MCF 10A (cell line): ENCODE results near the gene LYL1. TPM values are rescaled to one million over a fixed set of nuclear protein-coding genes. Genes with fewer than 3 reads are reported as not detected.

Experiments
- BruUV-seq: library from RNA; stranded (reverse); fragments of 400-500 nt; replicated peaks from 2 replicates; lab custom pipeline; 2021; lab: Mats Ljungman, UMichigan
- CTCF ChIA-PET: fragments of 300-600 bp; sonication (Branson Sonifier 250); formaldehyde crosslinking; extraction: SDS; loops from one replicate; lab custom pipeline; 2021; ENCODE audit warnings: antibody characterized with exemption, inconsistent platforms; lab: Yijun Ruan, JAX
- POLR2A ChIA-PET: fragments of 300-600, 350-650 bp; sonication (Branson Sonifier 250); formaldehyde crosslinking; extraction: SDS; loops from one replicate; lab custom pipeline; 2020; ENCODE audit warnings: antibody characterized with exemption, inconsistent platforms; lab: Yijun Ruan, JAX
- DNase-seq: peaks from one replicate; pipeline ENCODE4 v3.0.0-alpha.2; 2018; ENCODE audit not compliant: unreplicated experiment
- H3K27ac Mint-ChIP-seq: one replicate; pipeline ENCODE4 v1.8.0; 2022; ENCODE audit warnings: mild to moderate bottlenecking, low read depth, mixed read lengths; ENCODE audit not compliant: unreplicated experiment
- H3K27me3 Mint-ChIP-seq: one replicate; pipeline ENCODE4 v1.8.0; 2022; ENCODE audit warnings: mixed read lengths; ENCODE audit not compliant: insufficient read depth, unreplicated experiment
- H3K36me3 Mint-ChIP-seq: one replicate; pipeline ENCODE4 v1.8.0; 2022; ENCODE audit warnings: mild to moderate bottlenecking, moderate library complexity, mixed read lengths; ENCODE audit not compliant: insufficient read depth, unreplicated experiment
- H3K4me1 Mint-ChIP-seq: one replicate; pipeline ENCODE4 v1.8.0; 2022; ENCODE audit warnings: mixed read lengths; ENCODE audit not compliant: insufficient read depth, unreplicated experiment
- H3K4me3 Mint-ChIP-seq: one replicate; pipeline ENCODE4 v1.8.0; 2022; ENCODE audit warnings: mild to moderate bottlenecking, moderate library complexity, mixed read lengths; ENCODE audit not compliant: unreplicated experiment
- H3K9me3 Mint-ChIP-seq: one replicate; pipeline ENCODE4 v1.8.0; 2022; ENCODE audit warnings: mixed read lengths; ENCODE audit not compliant: unreplicated experiment
- CTCF ChIP-seq: fragments of 200-600 bp; IDR thresholded peaks from one replicate; pipeline ENCODE4 v1.8.0; 2022; ENCODE audit warnings: antibody characterized with exemption, mild to moderate bottlenecking; ENCODE audit not compliant: unreplicated experiment
- intact Hi-C: fragments of 100-400 bp; cut with micrococcal nuclease; formaldehyde crosslinking; loops from 2 replicates; pipeline ENCODE4 v1.14.1; 2022
- total RNA-seq: library from RNA; stranded (reverse); gene quantifications from 2 replicates; pipeline ENCODE4 v1.2.3, GENCODE V29; 2022

Gene LYL1
- total RNA-seq, 1 experiment from 2014 or later = not detected

GRCh38 chr19:13132471-13133180 lies 30.0 kb upstream of the LYL1 start:
- no peak for DNase-seq
- H3K27ac Mint-ChIP-seq = no peak overlapping the region

GRCh38 chr19:13130886-13131490 lies 28.3 kb upstream of the LYL1 start:
- ChIA-PET POLR2A (interaction anchor here (0.8 to 1.2 kb wide), 2 partner anchors 12 to 14 kb away, joined by 4 read pairs; no protein-coding TSS in a partner anchor), CTCF (interaction anchor here (0.7 to 1.3 kb wide), 4 partner anchors 21 to 459 kb away, joined by 3 to 5 read pairs (median 4); no protein-coding TSS in a partner anchor)
- intact Hi-C loops = no loop called here
- Mint-ChIP-seq H3K27me3 (no peaks in the 10 kb centered on the region), H3K4me3 (no peak overlapping the region), H3K36me3 (peaks cover 47% of the 10 kb centered on the region), H3K9me3 (no peaks in the 10 kb centered on the region), H3K27ac (no peak overlapping the region), H3K4me1 (no peaks in the 10 kb centered on the region)
- no peak for TF ChIP-seq CTCF
- no peak for DNase-seq
- no TSS peak for BruUV-seq

More at GRCh38 chr19:13132471-13133180, 30.0 kb upstream of the LYL1 start:
- ChIA-PET POLR2A (interaction anchor here (0.8 to 1.2 kb wide), 2 partner anchors 13 to 90 kb away, joined by 3 read pairs; no protein-coding TSS in a partner anchor), CTCF (interaction anchor here (0.6 kb wide), 1 partner anchor 46 kb away, joined by 3 read pairs; no protein-coding TSS in a partner anchor)
- Mint-ChIP-seq H3K4me1 (no peaks in the 10 kb centered on the region), H3K9me3 (no peaks in the 10 kb centered on the region), H3K36me3 (peaks cover 50% of the 10 kb centered on the region), H3K27me3 (no peaks in the 10 kb centered on the region), H3K4me3 (no peak overlapping the region)
- intact Hi-C loops = no loop called here
- TF ChIP-seq CTCF = no peak
- no TSS peak for BruUV-seq

GRCh38 chr19:13129384-13129783 lies 26.7 kb upstream of the LYL1 start:
- intact Hi-C loops = no loop called here
- Mint-ChIP-seq H3K36me3 (peaks cover 48% of the 10 kb centered on the region), H3K27ac (no peak overlapping the region), H3K4me1 (no peaks in the 10 kb centered on the region), H3K9me3 (no peaks in the 10 kb centered on the region), H3K4me3 (no peak overlapping the region), H3K27me3 (no peaks in the 10 kb centered on the region)
- no peak for DNase-seq
- BruUV-seq = no TSS peak
- ChIA-PET POLR2A (no interaction called here), CTCF (interaction anchor here (0.7 to 1.7 kb wide), 4 partner anchors 66 to 164 kb away, joined by 3 to 6 read pairs (median 4); no protein-coding TSS in a partner anchor)
- no peak for TF ChIP-seq CTCF

GRCh38 chr19:13128583-13128982 lies 25.9 kb upstream of the LYL1 start:
- Mint-ChIP-seq H3K9me3 (no peaks in the 10 kb centered on the region), H3K4me3 (no peak overlapping the region), H3K36me3 (peaks cover 55% of the 10 kb centered on the region), H3K4me1 (no peaks in the 10 kb centered on the region), H3K27me3 (no peaks in the 10 kb centered on the region), H3K27ac (no peak overlapping the region)
- BruUV-seq = no TSS peak
- DNase-seq = no peak
- ChIA-PET CTCF (interaction anchor here (0.9 to 1.7 kb wide), 5 partner anchors 11 to 163 kb away, joined by 3 to 6 read pairs (median 4); partner anchors contain the start of gene NACC1), POLR2A (no interaction called here)
- intact Hi-C loops = no loop called here
- TF ChIP-seq CTCF = no peak
